Upper lobe of left lung (tissue), 6 donors: Measurements from ENCODE around the gene INHBE. TPM values are rescaled to one million over a fixed set of nuclear protein-coding genes. Genes with fewer than 3 reads are reported as not detected.
A peak's percentile ranks its signal among the peaks of the same experiment; 100 is the strongest.

Source experiments
- ATAC-seq, 2 donors: fragments of 200-7000 bp; cut with Tn5 transposase; one replicate each; pipeline ENCODE4 v1.9.1; 2022; ENCODE audit warnings: mild to moderate bottlenecking in 2 of 2, moderate library complexity in 2 of 2; ENCODE audit not compliant: low FRiP score in 2 of 2
- DNase-seq, 2 donors: peaks; one replicate each; pipeline ENCODE4 v3.0.0-alpha.2; 2019 to 2020
- H3K27ac ChIP-seq, 4 donors: fragments of 200-600 bp; sonication (generic); one replicate each; pipeline ENCODE4 v1.5.1; 2016 to 2019
- H3K27me3 ChIP-seq, 4 donors: fragments of 200-600 bp; sonication (generic); one replicate each; pipeline ENCODE4 v1.5.1; 2017 to 2019
- H3K36me3 ChIP-seq, 4 donors: fragments of 200-600 bp; sonication (generic); one replicate each; pipeline ENCODE4 v1.5.1; 2016 to 2019
- H3K4me1 ChIP-seq, 4 donors: fragments of 200-600 bp; sonication (generic); one replicate each; pipeline ENCODE4 v1.5.1; 2018 to 2019
- H3K4me3 ChIP-seq, 4 donors: fragments of 200-600 bp; sonication (generic); one replicate each; pipeline ENCODE4 v1.5.1; 2017 to 2019; ENCODE audit warnings: mild to moderate bottlenecking in 2 of 4, moderate library complexity in 1 of 4
- H3K9me3 ChIP-seq, 4 donors: fragments of 200-600 bp; sonication (generic); one replicate each; pipeline ENCODE4 v1.5.1; 2018 to 2019
- EP300 ChIP-seq, 4 donors: sonication (generic); formaldehyde crosslinking; IDR thresholded peaks; one replicate each; pipeline ENCODE4 v1.5.1; 2017; ENCODE audit warnings: antibody characterized with exemption in 4 of 4, control low read depth in 2 of 4
- POLR2A ChIP-seq, 4 donors: fragments of 450-650 bp; IDR thresholded peaks; one replicate each; pipeline ENCODE4 v1.5.1; 2016 to 2017; ENCODE audit warnings: antibody characterized with exemption in 4 of 4, mild to moderate bottlenecking in 2 of 4
- POLR2AphosphoS5 ChIP-seq, 2 donors: sonication (generic); formaldehyde crosslinking; IDR thresholded peaks; one replicate each; pipeline ENCODE4 v1.5.1; 2017; ENCODE audit warnings: antibody characterized with exemption in 2 of 2
- WGBS, 2 donors: methylation state at CpG; one replicate each; pipeline ENCODE4 v1.1.5; 2017 to 2018; 5-methylcytosine and 5-hydroxymethylcytosine counted together
- total RNA-seq, 6 donors: library from RNA; depleted of rRNA in 4 of 6; stranded (reverse); fragments of >200 nt in 4 of 6; gene quantifications; one replicate each; pipeline versions ENCODE4 v1.1.0 to v1.2.1, GENCODE V29; 2016 to 2021
- TF ChIP-seq, protein P1 (sequence below), 6 experiments: fragments of 450-650 bp in 4 of 6; fragments of 200-600 bp in 2 of 6; sonication (generic) in 2 of 6; IDR thresholded peaks; one replicate each; pipeline ENCODE4 v1.5.1; 2016 to 2019; ENCODE audit warnings: antibody characterized with exemption in 6 of 6
- donor health status: DM: no; HTN: no; CAD: no; lungs with moderate emphysema.
- donor health status: DM: no; HTN: yes; CAD: no; lungs with severe emphysema.

The INHBE gene
- total RNA-seq, 6 donors from 2014 or later = 0.11 TPM; not detected in 5

DNA sequence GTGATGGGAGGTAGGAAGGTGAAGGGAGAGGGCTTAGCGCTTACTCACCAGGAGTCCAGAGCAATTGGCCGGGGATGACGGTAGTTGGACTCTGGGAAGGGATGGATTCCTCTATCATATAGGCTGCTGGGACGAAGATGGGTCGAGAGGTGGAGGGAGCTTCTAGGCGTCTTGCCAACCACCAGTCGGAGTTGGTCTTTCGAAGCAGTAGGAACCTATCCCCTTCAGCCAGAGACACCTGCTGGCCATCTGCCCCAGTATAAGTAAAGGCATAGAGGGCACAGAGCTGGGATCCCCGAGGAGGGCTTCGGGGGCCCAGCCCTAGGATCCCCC is 23.9 kb downstream of the INHBE start:
- peaks cover 0 to 24% (median 6%) of the 10 kb centered on the region in 4 donors for H3K27me3 ChIP-seq
- TF ChIP-seq POLR2AphosphoS5 (IDR thresholded peaks at IDR 0.05) (no peak), EP300 (IDR thresholded peaks at IDR 0.05) (no peak), POLR2A (IDR thresholded peaks at IDR 0.05) (no peak)
- TF ChIP-seq, protein P1, sequence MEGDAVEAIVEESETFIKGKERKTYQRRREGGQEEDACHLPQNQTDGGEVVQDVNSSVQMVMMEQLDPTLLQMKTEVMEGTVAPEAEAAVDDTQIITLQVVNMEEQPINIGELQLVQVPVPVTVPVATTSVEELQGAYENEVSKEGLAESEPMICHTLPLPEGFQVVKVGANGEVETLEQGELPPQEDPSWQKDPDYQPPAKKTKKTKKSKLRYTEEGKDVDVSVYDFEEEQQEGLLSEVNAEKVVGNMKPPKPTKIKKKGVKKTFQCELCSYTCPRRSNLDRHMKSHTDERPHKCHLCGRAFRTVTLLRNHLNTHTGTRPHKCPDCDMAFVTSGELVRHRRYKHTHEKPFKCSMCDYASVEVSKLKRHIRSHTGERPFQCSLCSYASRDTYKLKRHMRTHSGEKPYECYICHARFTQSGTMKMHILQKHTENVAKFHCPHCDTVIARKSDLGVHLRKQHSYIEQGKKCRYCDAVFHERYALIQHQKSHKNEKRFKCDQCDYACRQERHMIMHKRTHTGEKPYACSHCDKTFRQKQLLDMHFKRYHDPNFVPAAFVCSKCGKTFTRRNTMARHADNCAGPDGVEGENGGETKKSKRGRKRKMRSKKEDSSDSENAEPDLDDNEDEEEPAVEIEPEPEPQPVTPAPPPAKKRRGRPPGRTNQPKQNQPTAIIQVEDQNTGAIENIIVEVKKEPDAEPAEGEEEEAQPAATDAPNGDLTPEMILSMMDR (IDR thresholded peaks at IDR 0.05) = no peak
- peaks cover 0 to 3% (median 0%) of the 10 kb centered on the region in 4 donors for H3K36me3 ChIP-seq
- H3K4me1 ChIP-seq = peaks cover 16 to 37% (median 25%) of the 10 kb centered on the region in 4 donors
- WGBS, 2 donors = 87 to 89% methylated on average over 10 of the region's 10 CpGs
- peak overlapping the region; percentile 75 to 90 (median 82) for H3K27ac ChIP-seq
- DNase-seq (no peak), ATAC-seq (no peak)
- H3K9me3 ChIP-seq = no peaks in the 10 kb centered on the region
- peak overlapping the region in 3 of 4 donors; percentile 6 to 54 (median 14) for H3K4me3 ChIP-seq

DNA sequence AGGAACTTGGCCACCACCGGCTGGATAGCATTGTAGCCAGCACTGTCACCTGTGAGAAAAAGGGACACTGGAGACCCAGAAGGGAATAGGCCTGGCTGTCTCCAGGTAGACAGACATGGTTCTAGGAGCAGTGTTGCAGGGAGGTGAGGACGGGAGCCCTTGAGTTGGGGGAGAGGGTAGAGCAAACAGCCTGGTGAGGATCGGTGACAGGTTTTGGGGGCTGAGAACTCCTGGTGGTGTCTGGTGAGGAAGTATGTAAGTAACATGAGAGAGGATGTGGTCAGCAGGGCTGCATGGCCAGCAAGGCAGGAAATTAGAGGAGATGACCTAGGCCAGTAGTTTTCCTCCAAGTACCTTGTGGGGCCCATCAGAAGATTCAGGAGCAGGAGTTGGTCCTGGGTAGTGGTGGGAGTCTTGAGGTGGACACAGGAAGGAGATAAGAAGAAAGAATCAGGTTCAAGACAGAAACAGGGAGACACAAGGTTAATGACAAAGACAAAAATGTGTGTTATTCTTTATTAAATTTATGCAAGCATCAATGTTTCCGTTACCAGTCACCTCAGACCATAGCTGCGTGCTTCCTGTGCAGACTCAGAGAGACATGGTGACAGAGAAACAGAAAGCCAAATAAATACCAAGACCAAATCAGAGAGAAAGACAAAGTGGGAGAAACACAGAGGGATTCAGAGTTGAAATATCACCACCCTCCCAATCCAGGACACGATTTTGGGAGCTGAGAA is 24.4 kb downstream of the INHBE start, which contains the start of gene ARHGAP9:
TSS of gene ARHGAP9 (minus strand) at position 491 of the 740 bp plus-strand sequence. CDS start at position 31, 460 bp downstream.
- peaks cover 0 to 21% (median 6%) of the 10 kb centered on the region in 4 donors for H3K27me3 ChIP-seq

DNA sequence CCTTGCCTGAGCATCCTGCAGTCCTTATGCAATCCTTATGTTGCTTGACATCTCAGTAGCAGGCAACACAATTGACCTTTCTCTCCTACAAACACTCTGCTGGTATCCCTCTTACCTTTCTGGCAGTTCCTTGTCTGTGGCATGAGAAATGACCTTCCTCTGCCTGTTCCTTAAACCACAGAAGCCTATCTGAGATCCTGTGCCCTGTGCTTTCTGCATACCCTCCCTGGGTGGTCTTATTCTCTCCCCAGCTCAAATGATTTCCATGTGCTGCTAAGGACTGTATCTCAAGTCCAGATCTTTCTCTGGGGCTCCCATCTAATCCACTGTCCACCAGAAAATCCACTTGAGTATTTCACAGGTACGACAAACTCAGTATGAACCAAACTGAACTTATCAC is 26.6 kb downstream of the INHBE start:
- TF ChIP-seq, protein P1 (IDR thresholded peaks at IDR 0.05) = no peak
- no peak for TF ChIP-seq EP300 (IDR thresholded peaks at IDR 0.05)
- no peak for TF ChIP-seq POLR2AphosphoS5 (IDR thresholded peaks at IDR 0.05)
- no peak for TF ChIP-seq POLR2A (IDR thresholded peaks at IDR 0.05)
- Histone ChIP-seq H3K27ac (peak overlapping the region in 1 of 4 donors; percentile 3), H3K4me1 (peaks cover 3 to 14% (median 5%) of the 10 kb centered on the region in 4 donors), H3K27me3 (peaks cover 0 to 1% (median under 1%) of the 10 kb centered on the region in 4 donors), H3K4me3 (no peak overlapping the region), H3K36me3 (no peaks in the 10 kb centered on the region), H3K9me3 (no peaks in the 10 kb centered on the region)
- 70 to 80% methylated on average over 1 of the region's 1 CpG for WGBS, 2 donors
- no peak for DNase-seq
- no peak for ATAC-seq

More for the DNA sequence above, 24.4 kb downstream of the INHBE start, which contains the start of gene ARHGAP9:
- H3K36me3 ChIP-seq = peaks cover 0 to 3% (median 0%) of the 10 kb centered on the region in 4 donors
- H3K9me3 ChIP-seq = no peaks in the 10 kb centered on the region
- DNase-seq (peak in 1 of 2 donors; percentile 64), ATAC-seq (peak in 1 of 2 donors; percentile 5)
- peaks cover 16 to 35% (median 24%) of the 10 kb centered on the region in 4 donors for H3K4me1 ChIP-seq
- H3K4me3 ChIP-seq = peak within 1 kb of the TSS in 3 of 4 donors; percentile 6 to 54 (median 14)
- WGBS, 2 donors = 57 to 70% methylated on average over 6 of the region's 6 CpGs
- peak in 1 of 4 donors; percentile 34 for TF ChIP-seq POLR2A (IDR thresholded peaks at IDR 0.05)
- TF ChIP-seq, protein P1 (IDR thresholded peaks at IDR 0.05) = no peak
- no peak for TF ChIP-seq EP300 (IDR thresholded peaks at IDR 0.05)
- no peak for TF ChIP-seq POLR2AphosphoS5 (IDR thresholded peaks at IDR 0.05)
- peak within 1 kb of the TSS; percentile 75 to 90 (median 82) for H3K27ac ChIP-seq

DNA sequence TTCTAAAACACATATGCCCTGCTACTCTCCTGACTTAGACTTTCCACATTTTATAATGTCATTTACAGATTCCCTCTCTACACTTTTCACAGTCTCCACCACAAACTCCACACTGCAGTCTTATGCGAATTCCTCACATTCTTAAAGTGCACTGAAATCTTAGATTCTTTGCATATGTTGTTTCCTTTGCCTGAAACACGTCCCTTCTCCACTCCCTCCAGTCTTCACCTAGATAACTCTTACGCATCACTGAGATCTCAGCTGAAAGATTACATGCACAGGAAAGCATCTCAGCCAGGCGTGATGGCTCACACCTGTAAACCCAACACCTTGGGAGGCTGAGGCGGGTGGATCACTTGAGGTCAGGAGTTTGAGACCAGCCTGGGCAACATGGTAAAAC is 28.4 kb downstream of the INHBE start:
- Histone ChIP-seq H3K27me3 (no peaks in the 10 kb centered on the region), H3K9me3 (no peaks in the 10 kb centered on the region), H3K4me3 (no peak overlapping the region), H3K4me1 (peaks cover 6 to 15% (median 9%) of the 10 kb centered on the region in 4 donors), H3K36me3 (no peaks in the 10 kb centered on the region), H3K27ac (no peak overlapping the region)
- no peak for ATAC-seq
- TF ChIP-seq EP300 (IDR thresholded peaks at IDR 0.05) = no peak
- TF ChIP-seq, protein P1 (IDR thresholded peaks at IDR 0.05) = no peak
- no peak for TF ChIP-seq POLR2A (IDR thresholded peaks at IDR 0.05)
- no peak for TF ChIP-seq POLR2AphosphoS5 (IDR thresholded peaks at IDR 0.05)
- DNase-seq = no peak
- WGBS, 2 donors = 59 to 67% methylated on average over 5 of the region's 5 CpGs
